T1000 (cell line): ENCODE measurements around the gene ZNF341.
"Not testable (repeated sequence)": the region's sequence is repeated elsewhere in the genome, so short reads cannot be mapped to it uniquely, and the experiment has no call there.

Experiments
- DNase-seq: peaks from one replicate; lab custom pipeline; 2025; ENCODE audit warnings: mixed read lengths; lab: John Stamatoyannopoulos, UW

The ZNF341 gene

DNA sequence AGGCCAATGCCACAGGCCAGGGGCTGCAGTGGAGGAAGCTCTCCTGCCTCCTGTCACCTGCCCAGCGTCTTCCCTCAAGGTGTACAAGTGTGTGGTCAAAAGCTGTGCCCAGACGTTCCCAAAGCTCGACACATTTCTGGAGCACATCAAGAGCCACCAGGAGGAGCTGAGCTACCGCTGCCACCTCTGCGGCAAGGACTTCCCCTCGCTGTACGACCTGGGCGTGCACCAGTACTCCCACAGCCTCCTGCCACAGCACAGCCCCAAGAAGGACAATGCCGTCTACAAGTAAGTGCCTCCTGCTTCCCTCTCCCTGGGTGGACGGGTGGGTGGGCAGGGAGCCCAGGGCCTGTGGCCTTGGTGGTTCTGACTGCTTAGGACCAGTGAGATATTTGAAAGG is 38.2 kb downstream of the ZNF341 start:
- DNase-seq = no peak

DNA sequence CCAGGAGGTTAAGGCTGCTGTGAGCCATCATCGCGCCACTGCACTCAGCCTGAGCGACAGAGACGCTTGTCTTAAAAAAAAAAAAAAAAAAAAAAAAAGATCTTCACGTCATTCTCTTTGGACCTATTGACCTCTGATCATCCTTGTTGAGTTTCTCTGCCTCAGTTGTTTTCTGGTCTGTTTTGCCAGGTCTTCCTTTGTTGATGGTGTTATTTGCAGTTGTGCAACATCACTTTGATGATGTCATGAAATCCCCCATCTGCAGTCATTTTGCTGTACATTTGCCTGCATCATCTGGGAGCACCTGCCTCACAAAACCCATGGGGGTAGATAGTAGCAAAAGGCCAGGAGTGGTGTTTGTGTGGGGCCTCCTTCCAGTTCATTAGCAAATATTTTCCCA is 40.1 kb downstream of the ZNF341 start:
- DNase-seq = no peak

DNA sequence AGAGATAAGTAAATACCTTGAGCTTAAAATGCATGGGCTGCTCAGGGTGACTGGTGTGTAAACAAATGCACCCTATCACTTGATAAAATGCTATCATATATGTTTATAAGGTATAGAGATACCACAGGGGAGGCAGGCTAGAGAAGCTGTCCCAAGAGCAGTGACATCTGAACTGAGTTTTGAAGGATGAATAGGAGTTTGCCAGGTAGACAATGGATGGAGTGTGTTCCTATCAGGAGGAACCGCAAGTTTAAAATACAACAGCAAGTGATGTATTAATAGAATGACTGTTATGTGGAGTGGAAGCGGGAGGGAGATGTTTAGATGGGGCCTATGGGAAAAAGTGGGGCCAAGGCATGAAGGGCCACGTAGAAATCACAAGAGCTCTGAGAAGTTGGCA is 40.6 kb downstream of the ZNF341 start:
- no peak for DNase-seq

DNA sequence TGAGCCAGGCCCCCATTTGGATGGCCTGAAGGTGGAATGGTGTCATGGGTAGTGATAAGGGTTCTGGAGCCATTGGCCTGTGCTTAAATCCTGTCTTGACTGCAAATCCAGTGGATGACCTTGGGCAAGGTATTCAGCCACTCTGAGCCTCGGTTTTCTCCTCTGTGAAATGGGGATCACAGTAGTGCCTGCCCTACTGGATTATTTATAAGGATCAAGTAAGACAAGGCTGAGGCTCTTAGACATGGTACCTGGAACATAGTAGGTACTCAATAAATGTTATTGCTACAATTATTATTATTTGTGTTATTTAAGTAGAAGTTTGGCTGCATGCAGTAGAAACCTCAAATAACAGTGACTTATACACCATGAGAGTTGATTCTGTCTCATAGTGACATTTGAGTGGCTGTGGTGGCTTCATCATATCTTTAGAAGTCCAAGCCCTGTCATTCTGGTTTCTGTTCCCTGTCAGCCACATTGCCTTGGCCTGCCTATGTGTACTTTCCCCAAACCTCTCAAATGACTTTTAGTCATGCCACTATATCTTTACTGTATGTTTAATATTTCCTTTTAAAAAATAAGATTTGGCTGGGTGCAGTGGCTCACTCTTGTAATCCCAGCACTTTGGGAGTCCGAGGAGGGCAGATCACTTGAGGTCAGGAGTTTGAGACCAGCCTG is 41.8 kb downstream of the ZNF341 start:
- DNase-seq = no peak

DNA sequence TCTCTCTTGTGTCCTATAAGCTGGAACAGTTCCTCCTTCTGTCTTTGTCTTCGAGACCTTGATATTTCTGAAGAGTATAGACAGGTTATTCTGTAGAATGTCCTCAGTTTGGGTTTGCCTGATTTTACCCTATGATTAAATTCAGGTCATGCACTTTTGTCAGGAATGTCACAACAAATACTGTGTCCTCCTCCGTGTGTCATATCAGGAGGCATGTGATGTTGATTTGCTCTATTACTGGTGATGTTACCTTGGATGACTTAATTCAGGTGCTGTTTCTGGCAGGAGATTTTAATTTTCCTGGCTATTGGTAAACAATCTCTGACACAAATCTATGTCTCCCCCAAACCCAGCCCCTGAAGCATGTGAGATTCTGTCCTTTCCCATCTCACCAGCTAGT is 46.0 kb downstream of the ZNF341 start:
- no peak for DNase-seq

DNA sequence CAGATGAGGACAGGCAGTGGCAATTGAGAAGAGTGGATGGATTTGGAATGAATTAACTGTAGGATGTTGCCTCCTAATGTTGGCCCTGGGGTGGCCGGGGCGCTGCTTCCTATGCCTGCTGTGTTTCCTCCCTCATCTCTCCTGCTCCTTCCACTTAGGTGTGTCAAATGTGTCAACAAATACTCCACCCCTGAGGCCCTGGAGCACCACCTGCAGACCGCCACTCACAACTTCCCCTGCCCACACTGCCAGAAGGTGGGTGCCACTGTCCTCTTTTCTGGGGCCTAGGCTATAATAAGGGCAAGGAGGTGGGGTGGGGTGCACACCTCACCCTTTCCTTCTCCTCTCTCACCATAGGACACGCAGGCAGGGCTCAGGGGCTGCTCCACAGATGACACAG is 49.3 kb downstream of the ZNF341 start:
- DNase-seq = no peak

DNA sequence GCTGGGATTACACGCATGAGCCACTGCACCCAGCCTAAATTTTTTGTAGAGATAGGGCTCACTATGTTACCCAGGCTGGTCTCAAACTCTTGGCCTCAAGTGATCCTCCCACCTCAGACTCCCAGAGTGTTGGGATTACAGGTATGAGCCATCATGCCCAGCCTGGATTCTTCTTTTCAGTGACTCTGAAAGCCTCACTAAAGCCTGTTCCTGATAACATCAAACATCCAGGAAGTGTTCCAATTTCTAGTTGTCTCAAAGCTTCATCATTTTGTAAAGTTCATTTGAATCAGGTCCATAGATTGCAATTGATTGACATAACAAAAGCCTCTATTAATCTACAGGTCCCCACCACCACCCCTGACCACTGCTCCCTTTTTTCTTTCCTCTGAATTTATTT is 50.1 kb downstream of the ZNF341 start:
- DNase-seq = no peak

DNA sequence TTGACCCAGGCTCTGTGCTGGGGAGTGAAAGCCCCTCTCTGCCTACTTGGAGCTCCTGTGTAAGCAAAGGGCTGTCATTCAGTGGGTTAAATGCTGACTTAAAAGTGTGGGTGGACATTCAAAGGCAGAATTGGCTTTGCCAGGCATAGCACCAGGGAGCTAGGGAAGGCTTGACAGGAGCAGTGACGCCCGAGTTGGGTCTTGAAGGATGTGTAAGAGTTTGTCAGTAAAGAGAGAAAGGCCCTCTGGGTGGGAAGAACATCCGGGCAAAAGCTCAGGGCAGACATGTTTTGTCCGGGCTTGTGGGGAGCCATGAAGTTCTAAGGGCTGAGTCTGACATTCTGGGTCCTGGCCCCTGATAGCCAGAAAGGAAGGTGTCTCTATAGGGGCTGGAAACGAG is 51.5 kb downstream of the ZNF341 start:
- DNase-seq = no peak

DNA sequence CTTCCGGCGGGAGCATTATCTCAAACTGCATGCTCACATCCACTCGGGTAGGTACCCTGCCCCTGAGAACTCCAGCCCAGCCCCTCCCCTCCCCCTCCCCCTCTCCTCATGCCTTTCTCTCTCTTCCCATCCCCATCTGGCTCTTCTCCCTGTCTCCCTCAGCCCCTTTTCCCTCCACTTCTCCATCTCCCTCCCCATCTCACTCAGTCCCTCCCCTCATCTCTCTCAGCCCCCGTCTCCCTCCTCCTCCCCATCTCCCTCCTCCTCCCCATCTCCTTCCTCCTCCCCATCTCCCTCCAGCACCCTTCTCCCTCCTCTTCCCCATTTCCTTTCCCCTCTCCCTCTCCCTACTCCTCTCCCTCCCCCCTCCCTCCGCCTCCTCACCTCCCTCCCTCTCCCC is 52.0 kb downstream of the ZNF341 start:
- DNase-seq = no peak

DNA sequence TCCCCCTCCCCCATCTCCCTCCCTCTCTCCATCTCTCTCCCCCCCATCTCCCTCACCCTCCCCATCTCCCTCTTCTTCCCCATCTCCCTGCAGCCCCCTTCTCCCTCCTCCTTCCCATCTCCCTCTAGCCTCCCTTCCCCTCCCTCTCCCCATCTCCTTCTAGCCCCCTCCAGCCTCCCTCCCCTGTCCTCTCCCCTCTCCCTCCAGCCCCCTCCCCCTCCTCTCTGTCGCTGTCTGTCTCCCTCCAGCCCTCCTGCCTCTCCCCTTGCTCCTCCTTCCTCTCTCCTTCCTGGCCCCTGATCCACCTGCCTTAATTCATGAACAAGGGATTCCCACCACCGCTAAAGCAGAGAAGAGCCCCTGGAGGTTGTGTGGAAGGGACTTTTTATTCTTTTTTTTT is 52.4 kb downstream of the ZNF341 start:
- no peak for DNase-seq

DNA sequence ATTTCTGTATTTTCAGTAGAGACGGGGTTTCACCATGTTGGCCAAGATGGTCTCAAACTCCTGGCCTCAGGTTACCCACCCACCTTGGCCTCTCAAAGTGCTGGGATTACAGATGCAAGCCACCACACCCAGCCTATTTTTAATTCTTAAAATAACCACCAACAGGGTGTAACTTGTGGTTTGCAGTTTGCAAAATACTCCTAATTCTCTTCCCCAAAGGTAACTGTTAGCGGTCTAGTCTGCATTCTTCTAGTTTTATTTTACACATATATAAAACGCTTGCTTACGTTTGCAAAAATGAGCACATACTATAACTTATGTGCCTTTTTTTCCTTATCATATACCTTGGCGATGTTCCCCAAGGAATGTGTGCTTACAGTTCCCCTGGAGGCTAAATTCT is 53.7 kb downstream of the ZNF341 start:
- no peak for DNase-seq

DNA sequence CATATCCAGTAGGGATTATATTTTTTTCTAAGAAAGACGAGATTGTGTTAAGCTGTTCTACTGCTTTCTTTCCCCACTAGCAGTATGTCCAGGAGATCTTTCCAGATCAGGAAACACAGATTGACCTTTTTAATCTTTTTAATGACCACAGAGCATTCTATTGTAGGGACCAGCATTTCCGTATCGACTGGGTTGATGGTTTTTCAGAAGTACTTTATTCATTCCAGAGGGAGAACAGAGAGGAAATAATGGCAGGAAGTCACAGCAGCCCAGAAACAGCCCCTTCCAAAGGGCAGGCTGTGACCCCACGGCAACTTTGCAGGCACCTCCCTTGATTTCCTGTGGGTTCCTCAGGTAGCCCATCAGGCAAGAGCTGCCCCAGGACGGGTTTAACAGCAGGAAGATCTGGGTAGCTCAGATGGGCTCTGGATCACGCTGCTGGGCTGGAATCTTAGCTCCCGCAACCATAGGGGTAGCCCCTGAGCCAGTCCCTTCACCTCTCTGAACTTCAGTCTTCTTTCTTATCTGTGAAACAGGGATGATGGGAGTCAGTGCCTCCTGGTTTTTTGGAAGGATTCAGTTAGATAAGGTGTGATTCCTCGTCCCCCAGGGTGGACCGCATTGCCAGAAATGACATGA is 55.6 kb downstream of the ZNF341 start:
- DNase-seq = no peak

DNA sequence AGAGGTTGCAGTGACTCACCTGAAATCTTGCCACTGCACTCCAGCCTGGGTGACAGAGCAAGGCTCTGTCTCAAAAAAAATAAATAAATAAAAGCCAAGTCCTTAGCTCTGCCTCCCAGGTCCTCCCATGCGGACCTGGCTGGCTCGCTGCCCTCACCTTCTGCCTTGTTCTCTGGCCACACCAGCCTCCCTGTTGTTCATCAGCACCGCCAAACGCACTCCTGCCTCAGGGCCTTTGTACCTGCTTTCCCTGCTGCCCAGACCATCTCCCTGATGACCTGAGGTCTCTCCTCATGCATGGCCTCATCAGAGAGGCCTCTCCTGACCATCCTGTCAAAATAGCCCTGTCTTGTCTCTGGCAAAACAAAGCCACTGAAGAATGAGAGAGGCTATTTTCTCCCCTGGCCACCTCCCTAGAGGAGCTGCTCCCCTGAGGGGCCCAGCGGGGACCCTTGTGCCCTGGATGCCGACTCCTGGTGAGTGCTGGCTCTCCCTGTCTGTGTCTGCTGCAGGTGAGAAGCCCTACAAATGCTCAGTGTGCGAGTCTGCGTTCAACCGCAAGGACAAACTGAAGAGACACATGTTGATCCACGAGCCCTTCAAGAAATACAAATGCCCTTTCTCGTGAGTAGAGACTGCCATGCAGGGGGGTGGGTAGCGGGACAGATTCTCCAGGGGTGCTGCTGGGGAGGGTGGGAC is 56.7 kb downstream of the ZNF341 start:
- DNase-seq = no peak

DNA sequence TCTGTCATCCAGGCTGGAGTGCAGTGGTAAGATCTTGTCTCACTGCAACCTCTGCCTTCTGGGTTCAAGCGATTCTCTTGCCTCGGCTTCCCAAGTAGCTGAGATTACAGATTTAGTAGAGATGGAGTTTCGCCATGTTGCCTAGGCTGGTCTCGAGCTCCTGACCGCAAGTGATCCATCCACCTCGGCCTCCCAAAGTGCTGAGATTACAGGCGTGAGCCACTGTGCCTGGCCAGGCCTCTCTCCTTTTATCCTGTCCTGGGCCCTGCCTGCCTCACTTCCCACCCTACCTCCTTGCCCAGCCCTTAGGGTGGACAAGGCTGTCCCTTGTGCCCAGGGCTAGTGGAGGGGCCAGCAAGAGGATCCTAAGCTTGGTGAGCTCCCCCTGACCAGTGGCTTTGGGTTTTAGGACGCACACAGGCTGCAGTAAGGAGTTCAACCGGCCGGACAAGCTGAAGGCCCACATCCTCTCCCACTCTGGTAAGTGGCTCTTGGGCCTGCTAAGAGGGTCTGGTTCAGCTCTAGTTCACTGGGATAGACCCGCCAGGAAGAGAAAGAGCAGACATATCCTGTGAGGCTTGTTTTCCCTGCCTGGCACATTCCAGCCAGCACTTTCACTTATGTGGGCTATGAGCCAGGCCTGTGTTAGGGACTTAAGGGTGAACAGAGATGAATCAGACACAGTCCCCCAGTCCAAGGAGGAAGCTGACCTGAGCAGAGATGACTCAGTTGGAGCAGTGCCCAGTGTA is 57.5 kb downstream of the ZNF341 start:
- peak; percentile 84 for DNase-seq

DNA sequence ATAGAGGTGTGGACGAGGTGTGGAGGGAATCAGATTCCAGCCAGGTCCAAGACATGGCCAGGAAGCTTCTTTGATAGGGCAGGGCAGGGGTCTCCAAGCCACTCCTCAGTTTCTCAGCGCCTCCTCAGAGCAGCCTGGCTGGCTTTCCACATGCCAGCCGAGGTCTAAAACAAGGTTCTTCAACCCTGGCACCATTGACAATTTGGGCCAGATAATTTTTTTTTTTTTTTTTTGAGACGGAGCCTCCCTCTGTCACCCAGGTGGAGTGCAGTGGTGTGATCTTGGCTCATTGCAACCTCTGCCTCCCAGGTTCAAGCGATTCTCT is 58.0 kb downstream of the ZNF341 start:
- DNase-seq = no peak

DNA sequence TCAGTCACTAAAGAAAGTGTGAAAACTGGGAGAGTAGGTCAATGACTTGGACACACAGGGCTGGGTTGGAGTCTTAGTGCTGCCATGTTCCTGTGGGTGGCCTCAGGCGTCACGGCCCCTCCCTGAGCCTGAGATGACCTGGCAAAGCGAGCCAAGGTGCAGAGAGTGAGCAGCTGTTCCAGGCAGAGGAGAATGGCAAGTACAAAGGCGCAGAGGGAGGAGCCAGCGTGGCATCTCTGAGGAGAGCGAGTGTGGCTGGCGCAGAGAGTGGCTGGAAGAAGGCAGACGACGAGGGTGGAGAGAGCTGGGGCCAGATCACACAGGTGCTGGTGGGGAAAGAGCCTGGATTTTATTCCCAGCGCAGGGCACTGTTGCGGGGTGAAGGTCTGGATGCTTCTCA is 58.8 kb downstream of the ZNF341 start:
- no peak for DNase-seq

DNA sequence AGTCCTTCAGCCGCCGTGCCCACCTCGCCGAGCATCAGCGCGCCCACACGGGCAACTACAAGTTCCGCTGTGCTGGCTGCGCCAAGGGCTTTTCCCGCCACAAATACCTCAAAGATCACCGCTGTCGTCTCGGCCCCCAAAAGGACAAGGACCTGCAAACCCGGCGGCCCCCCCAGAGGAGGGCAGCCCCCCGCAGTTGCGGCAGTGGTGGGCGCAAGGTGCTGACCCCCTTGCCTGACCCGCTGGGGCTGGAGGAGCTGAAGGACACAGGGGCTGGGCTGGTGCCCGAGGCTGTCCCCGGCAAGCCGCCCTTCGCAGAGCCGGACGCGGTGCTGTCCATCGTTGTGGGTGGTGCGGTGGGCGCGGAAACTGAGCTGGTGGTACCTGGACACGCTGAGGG is 59.2 kb downstream of the ZNF341 start:
- no peak for DNase-seq

DNA sequence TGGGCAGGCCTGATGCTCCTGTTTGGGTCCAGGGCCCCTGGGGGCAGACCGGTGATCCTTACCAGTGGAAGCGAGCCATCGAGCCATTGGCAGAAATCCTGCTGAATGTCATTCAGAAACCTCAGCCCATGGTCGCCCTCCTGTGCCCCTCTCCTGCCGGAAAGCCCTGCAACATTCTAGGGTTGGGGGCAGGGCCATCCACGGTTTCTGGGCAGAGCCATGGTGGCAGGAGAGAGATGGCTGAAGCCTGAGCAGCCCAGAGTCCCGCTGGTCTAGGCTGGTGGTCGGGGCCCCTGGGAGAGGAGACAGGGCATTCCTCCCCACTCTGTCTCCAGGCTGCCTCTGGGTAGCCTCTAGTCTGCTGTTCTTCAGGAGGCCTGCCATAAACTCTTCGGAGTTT is 59.7 kb downstream of the ZNF341 start:
- DNase-seq = no peak

DNA sequence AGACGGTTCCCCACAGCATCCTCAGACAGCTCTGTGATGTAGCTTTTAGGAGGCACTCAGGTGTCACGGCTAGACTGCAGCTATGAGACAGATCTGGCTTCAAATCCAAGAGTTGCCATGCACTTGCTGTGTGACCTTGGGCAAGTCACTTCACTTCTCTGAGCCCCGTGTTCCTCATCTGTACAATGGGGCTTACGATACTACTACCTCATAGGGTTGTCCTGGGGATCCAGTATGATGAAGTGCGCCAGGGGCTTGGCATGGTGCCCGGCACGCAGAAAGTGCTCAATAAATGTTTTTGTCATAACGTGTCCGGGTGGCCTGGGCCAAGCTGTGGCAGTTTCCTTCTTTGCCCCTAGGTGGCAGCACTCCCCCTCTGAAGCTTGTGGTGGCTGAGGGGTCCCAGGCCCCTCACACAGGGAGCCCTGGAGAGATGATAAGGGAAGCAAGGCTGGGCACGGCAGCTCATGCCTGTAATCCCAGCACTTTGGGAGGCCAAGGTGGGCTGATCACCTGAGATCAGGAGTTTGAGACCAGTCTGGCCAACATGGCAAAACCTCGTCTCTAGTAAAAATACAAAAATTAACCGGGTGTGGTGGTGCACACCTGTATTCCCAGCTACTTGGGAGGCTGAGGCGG is 60.3 kb downstream of the ZNF341 start:
- DNase-seq = no peak

DNA sequence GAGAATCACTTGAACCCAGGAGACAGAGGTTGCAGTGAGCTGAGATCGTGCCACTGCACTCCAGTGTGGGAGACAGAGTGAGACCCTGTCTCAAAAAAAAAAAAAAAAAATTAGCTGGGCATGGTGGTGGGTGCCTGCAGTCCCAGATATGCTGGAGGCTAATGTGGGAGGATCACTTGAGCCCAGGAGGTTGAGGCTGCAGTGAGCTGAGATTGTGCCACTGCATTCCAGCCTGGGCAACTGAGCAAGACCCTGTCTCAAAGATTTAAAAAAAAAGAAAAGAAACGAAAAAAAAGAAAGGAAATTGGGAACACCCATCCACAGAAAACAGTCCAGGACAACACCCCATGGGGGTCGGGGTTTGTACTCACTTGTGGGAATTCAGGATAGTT is 60.8 kb downstream of the ZNF341 start:
- not testable (repeated sequence) for DNase-seq

DNA sequence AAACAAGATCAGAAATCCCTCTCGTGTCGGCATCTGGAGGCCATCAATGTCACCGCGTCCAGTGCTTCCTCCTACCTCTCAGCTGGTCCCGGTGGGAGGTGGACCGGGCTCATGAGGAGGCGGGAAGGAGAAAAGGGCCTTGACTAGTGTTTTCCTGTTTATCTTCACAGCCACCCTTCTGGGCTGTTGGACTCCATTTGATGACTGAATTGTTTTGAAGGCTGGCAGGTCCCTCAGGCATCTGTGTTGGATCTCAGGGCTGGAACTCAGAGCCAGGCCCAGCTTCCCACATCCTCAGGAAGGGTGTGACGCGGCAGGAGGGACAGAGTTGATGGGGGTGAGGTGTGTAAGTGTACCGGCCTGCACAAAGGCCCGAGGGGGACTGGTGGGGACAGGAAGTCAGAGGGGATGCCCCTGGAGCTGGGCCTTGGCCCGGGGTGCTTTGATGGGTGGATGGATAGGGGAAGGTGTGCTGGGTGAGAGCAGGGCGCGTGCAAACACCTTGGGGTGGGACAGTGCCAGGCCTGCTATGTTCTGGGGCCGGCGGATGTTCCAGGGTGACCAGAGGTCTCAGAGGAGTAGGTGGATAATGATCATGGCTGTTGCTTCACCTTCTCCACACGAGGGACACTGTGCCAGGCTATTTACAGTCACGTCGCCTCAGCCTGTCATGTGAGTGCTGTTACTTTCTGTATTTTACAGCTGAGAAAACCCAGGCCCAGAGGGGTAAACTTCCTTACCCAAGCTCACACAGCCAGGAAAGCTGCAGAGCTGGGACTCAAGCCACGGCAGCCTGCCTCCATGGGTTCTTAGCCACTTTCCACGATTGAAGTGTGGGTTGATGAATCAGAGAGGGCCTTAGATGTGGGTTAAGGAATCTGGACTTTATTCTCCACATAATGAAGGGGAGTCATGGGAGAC is 61.5 kb downstream of the ZNF341 start:
- no peak for DNase-seq
